Nephron progenitor cell (in vitro differentiated cells): Measurements from ENCODE around the gene PADI3.

Experiments used
- DNase-seq: peaks from one replicate; pipeline ENCODE4 v3.0.0; 2021
- H3K27ac Mint-ChIP-seq: 2 replicates; pipeline ENCODE4 v1.8.0; 2021; ENCODE audit warnings: mild to moderate bottlenecking, moderate library complexity, mixed read lengths
- H3K27me3 Mint-ChIP-seq: 2 replicates; pipeline ENCODE4 v1.8.0; 2021; ENCODE audit warnings: mild to moderate bottlenecking, low read depth, mixed read lengths; ENCODE audit not compliant: poor library complexity
- H3K36me3 Mint-ChIP-seq: 2 replicates; pipeline ENCODE4 v1.8.0; 2021; ENCODE audit warnings: low read depth, mixed read lengths
- H3K4me1 Mint-ChIP-seq: 2 replicates; pipeline ENCODE4 v1.8.0; 2021; ENCODE audit warnings: mixed read lengths
- H3K4me3 Mint-ChIP-seq: 2 replicates; pipeline ENCODE4 v1.8.0; 2021; ENCODE audit warnings: mild to moderate bottlenecking, moderate library complexity, mixed read lengths
- H3K9me3 Mint-ChIP-seq: 2 replicates; pipeline ENCODE4 v1.8.0; 2021; ENCODE audit warnings: mild to moderate bottlenecking, moderate library complexity, mixed read lengths
- TF ChIP-seq, protein P1 (sequence below): fragments of 200-600 bp; sonication (generic); IDR thresholded peaks from 2 replicates; pipeline ENCODE4 v1.5.0; 2021; ENCODE audit warnings: antibody characterized with exemption

PADI3 gene

DNA sequence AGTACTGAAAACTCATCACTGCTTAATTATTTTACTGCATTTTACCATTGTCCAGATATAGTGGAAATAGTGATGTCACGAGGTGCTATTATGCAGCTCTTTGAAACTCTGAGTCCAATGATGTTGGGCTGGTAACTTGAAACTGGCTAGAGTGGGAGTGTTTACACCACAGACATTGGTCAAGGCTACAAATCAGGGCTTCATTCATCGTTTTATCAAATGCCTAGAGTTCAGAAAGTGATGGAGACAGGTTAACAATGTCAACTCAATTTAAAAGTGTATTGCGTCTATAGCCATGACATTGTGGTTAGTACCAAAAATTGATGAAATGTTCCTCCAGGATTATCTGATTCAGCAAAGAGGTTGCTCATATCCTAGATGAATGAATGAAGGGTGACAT lies 31.3 kb upstream of the PADI3 start:
- TF ChIP-seq, protein P1, sequence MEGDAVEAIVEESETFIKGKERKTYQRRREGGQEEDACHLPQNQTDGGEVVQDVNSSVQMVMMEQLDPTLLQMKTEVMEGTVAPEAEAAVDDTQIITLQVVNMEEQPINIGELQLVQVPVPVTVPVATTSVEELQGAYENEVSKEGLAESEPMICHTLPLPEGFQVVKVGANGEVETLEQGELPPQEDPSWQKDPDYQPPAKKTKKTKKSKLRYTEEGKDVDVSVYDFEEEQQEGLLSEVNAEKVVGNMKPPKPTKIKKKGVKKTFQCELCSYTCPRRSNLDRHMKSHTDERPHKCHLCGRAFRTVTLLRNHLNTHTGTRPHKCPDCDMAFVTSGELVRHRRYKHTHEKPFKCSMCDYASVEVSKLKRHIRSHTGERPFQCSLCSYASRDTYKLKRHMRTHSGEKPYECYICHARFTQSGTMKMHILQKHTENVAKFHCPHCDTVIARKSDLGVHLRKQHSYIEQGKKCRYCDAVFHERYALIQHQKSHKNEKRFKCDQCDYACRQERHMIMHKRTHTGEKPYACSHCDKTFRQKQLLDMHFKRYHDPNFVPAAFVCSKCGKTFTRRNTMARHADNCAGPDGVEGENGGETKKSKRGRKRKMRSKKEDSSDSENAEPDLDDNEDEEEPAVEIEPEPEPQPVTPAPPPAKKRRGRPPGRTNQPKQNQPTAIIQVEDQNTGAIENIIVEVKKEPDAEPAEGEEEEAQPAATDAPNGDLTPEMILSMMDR = no peak
- peaks cover 39% of the 10 kb centered on the region for H3K4me1 Mint-ChIP-seq
- no peaks in the 10 kb centered on the region for H3K9me3 Mint-ChIP-seq
- H3K36me3 Mint-ChIP-seq = no peaks in the 10 kb centered on the region
- no peak for DNase-seq
- peaks cover 15% of the 10 kb centered on the region for H3K27me3 Mint-ChIP-seq
- H3K4me3 Mint-ChIP-seq = no peak overlapping the region
- no peak overlapping the region for H3K27ac Mint-ChIP-seq

- Mint-ChIP-seq H3K27ac (no peak overlapping the region), H3K36me3 (no peaks in the 10 kb centered on the region), H3K4me1 (peaks cover 26% of the 10 kb centered on the region), H3K27me3 (peaks cover 25% of the 10 kb centered on the region), H3K9me3 (no peaks in the 10 kb centered on the region), H3K4me3 (no peak overlapping the region)
- DNase-seq = no peak
- TF ChIP-seq, protein P1 = no peak
Observed at GRCh38 chr1:17218939-17219338, 30.0 kb upstream of the PADI3 start.

DNA sequence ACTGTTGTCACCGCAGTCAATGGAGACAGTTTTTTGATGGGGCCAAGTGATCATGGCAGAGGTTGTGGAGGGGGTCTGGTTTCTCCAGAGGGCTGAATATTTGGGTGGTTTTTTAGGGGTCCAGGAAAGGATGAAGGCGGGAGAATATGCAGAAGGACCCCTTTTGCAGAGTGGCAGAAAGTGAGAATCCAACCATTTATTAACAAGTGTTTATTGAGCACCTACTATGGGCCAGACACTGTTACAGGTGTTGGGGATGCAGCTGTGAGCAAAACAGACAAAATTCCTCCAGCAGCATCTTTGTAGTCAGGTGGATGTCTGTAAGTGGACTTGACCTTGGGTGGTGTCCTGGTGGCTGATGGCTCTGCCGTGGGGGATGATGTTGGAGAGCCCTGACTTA lies 28.6 kb upstream of the PADI3 start:
- Mint-ChIP-seq H3K36me3 (no peaks in the 10 kb centered on the region), H3K9me3 (no peaks in the 10 kb centered on the region), H3K4me3 (no peak overlapping the region), H3K27me3 (peaks cover 29% of the 10 kb centered on the region), H3K4me1 (peaks cover 13% of the 10 kb centered on the region), H3K27ac (no peak overlapping the region)
- no peak for DNase-seq
- TF ChIP-seq, protein P1 = no peak

DNA sequence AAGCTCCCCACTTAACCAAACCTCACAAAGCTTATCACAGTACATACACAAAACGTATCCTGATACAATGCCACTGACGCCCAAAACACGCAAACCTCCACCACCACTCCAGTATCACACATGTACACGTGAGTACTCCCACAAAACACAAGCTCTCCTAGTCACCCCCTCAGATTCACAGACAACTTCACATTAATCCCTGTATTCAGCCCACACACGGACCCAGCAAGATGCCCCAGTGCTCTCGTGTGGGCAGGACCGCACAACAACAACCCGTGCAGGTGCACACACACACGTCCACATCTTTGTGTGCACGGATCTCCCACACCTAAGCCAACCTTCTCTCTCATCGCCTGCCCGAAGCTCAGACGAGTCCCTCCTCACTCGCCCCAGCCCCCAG lies 26.3 kb upstream of the PADI3 start:
- Mint-ChIP-seq H3K9me3 (no peaks in the 10 kb centered on the region), H3K27me3 (peaks cover 25% of the 10 kb centered on the region), H3K36me3 (no peaks in the 10 kb centered on the region), H3K27ac (no peak overlapping the region), H3K4me3 (no peak overlapping the region), H3K4me1 (peaks cover 3% of the 10 kb centered on the region)
- TF ChIP-seq, protein P1 = no peak
- DNase-seq = no peak

DNA sequence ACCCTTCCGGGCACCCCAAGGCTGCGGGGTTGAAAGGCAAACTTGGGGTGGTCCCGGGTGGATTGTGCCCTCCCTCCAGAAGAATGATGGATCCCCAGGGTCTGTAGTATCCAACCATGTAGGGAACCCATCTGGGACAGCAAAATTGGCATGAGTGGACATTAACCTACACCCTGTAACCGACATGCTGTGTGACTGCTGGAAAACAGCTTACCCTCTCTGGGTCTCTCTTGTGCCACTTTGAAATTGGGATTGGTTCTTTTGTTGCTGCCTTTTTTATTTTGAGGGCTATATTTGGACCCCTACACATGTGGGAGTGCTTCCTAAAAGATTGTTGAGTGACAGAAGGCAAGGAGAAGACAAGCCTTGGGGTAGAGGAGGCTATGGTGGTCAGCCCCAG lies 24.5 kb upstream of the PADI3 start:
- Mint-ChIP-seq H3K4me3 (no peak overlapping the region), H3K27me3 (peaks cover 29% of the 10 kb centered on the region), H3K36me3 (no peaks in the 10 kb centered on the region), H3K4me1 (peaks cover 5% of the 10 kb centered on the region), H3K9me3 (no peaks in the 10 kb centered on the region), H3K27ac (no peak overlapping the region)
- TF ChIP-seq, protein P1 = no peak
- no peak for DNase-seq

DNA sequence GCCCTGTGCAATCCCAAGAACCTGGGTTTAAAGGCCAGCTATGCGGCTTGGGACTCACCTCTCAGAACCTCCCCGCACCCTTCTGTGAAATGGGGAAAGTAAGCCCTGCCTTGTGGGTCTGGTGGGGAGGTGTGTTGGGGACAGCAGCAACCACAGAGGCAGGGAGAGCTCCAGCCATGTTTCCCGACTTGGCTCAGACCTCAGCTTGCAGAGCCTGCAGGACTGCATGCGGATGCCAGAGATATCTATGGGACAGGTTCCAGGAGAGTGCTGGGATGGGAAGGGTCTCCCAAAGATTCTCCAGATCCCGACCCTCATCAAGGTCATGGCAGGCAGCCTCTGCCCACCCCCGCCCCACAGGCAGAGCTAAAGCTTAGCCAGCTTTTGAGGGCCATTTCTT lies 23.8 kb upstream of the PADI3 start:
- peaks cover 34% of the 10 kb centered on the region for H3K27me3 Mint-ChIP-seq
- H3K4me3 Mint-ChIP-seq = no peak overlapping the region
- peaks cover 5% of the 10 kb centered on the region for H3K4me1 Mint-ChIP-seq
- no peak overlapping the region for H3K27ac Mint-ChIP-seq
- no peak for DNase-seq
- H3K9me3 Mint-ChIP-seq = no peaks in the 10 kb centered on the region
- TF ChIP-seq, protein P1 = no peak
- H3K36me3 Mint-ChIP-seq = no peaks in the 10 kb centered on the region
